ENCODE measurements around the gene IER5L. TPM values are rescaled to one million over a fixed set of nuclear protein-coding genes. Genes with fewer than 3 reads are reported as not detected.
A peak's percentile ranks its signal among the peaks of the same experiment; 100 is the strongest.

The IER5L gene
- total and polyA plus RNA-seq, 9 of the 15 experiments (the other 6 are each of a cell fraction or from before 2014, with no cell fraction given): 0.14 to 11.9 (median 0.52) TPM

- no peak for ATAC-seq
- no peaks in the 10 kb centered on the region for H3K27me3 ChIP-seq (ENCODE audit: control insufficient read depth in 2 of 2, insufficient read depth in 2 of 2, low read length in 2 of 2)
- H3K4me1 ChIP-seq (replicated peaks in 1 of 2; ENCODE audit: control insufficient read depth in 2 of 2, insufficient read depth in 2 of 2, low read length in 2 of 2): peaks cover 0 to 29% of the 10 kb centered on the region in 2 experiments; a peak in 2 of 5 replicates
- intact Hi-C loops (cut with micrococcal nuclease) (no loop called here), in situ Hi-C loops (cut with MboI) (no loop called here)
- no peak overlapping the region for H3K27ac ChIP-seq (ENCODE audit: extremely low read depth, low read depth, low read length)
- peak overlapping the region in 1 of 2 experiments; percentile 14; a peak in 1 of 4 replicates for H3K9ac ChIP-seq (ENCODE audit: insufficient read depth in 1 of 2, low read depth in 2 of 2, low read length in 2 of 2)
- H4K20me1 ChIP-seq (replicated peaks; ENCODE audit: control insufficient read depth, insufficient read depth, low read length): no peaks in the 10 kb centered on the region
- H3K79me2 ChIP-seq (ENCODE audit: control insufficient read depth, insufficient read depth, low read length): no peaks in the 10 kb centered on the region
- TF ChIP-seq SP2 (IDR thresholded peaks at IDR 0.05; ENCODE audit: extremely low read depth, low read depth, low read length, poor library complexity, severe bottlenecking) (no peak), POLR2G (IDR thresholded peaks at IDR 0.05; ENCODE audit: low read depth, low read length) (0 out of 2 replicates have a peak, but pooled peaks have one; percentile 27)
- ChIA-PET POLR2A (interaction anchor here (0.6 to 1.0 kb wide), 5 partner anchors 9 to 1104 kb away, joined by 3 to 5 read pairs (median 3); no protein-coding TSS in a partner anchor), CTCF (ENCODE audit: low intra/inter-chr PET ratio) (no interaction called here)
- no peak overlapping the region for H3K4me2 ChIP-seq (ENCODE audit: insufficient read depth, low read length)
- no peaks in the 10 kb centered on the region for H3K9me1 ChIP-seq (ENCODE audit: control insufficient read depth, insufficient read depth, low read length)
- H3K36me3 ChIP-seq (ENCODE audit: control insufficient read depth, insufficient read depth, low read length): peaks cover 37% of the 10 kb centered on the region; the same call in 1 of the 3 replicates
- H2AFZ ChIP-seq (ENCODE audit: low read depth, low read length): no peak overlapping the region
- H3K4me3 ChIP-seq: no peak overlapping the region
- BruUV-seq (replicated peaks): no TSS peak
- no peak for DNase-seq (ENCODE audit: extremely low read depth in 1 of 4, low spot score in 3 of 4)
- 87% methylated on average over 4 of the region's 6 CpGs for WGBS (ENCODE audit: insufficient coverage, low coverage, missing lambda C conversion rate)
- no peak for FAIRE-seq
- H3K9me3 ChIP-seq (replicated peaks; ENCODE audit: control insufficient read depth, insufficient read depth, low read depth, low read length): no peaks in the 10 kb centered on the region
Observed at GRCh38 chr9:129148463-129149204, 29.4 kb downstream of the IER5L start.

- no peak for DNase-seq (ENCODE audit: extremely low read depth in 1 of 4, low spot score in 3 of 4)
- TF ChIP-seq POLR2G (IDR thresholded peaks at IDR 0.05; ENCODE audit: low read depth, low read length): 0 out of 2 replicates have a peak, but pooled peaks have one; percentile 33
- no peak for TF ChIP-seq TFE3 (CRISPR knock-in tag; IDR thresholded peaks at IDR 0.05)
- H3K9me3 ChIP-seq (replicated peaks; ENCODE audit: control insufficient read depth, insufficient read depth, low read depth, low read length): no peaks in the 10 kb centered on the region
- no peak for FAIRE-seq
- peaks cover 53% of the 10 kb centered on the region; the same call in 2 of the 3 replicates for H3K36me3 ChIP-seq (ENCODE audit: control insufficient read depth, insufficient read depth, low read length)
- no peaks in the 10 kb centered on the region for H3K9me1 ChIP-seq (ENCODE audit: control insufficient read depth, insufficient read depth, low read length)
- peaks cover 8 to 43% of the 10 kb centered on the region in 2 experiments for H3K4me1 ChIP-seq (replicated peaks in 1 of 2; ENCODE audit: control insufficient read depth in 2 of 2, insufficient read depth in 2 of 2, low read length in 2 of 2)
- H3K79me2 ChIP-seq (ENCODE audit: control insufficient read depth, insufficient read depth, low read length): peaks cover 8% of the 10 kb centered on the region; the same call in 2 of the 3 replicates
- no peak for ATAC-seq
- ChIA-PET POLR2A (interaction anchor here (0.7 to 0.8 kb wide), 2 partner anchors 21 to 317 kb away, joined by 3 read pairs; partner anchors contain the start of gene SPOUT1), CTCF (ENCODE audit: low intra/inter-chr PET ratio) (no interaction called here)
- WGBS (ENCODE audit: insufficient coverage, low coverage, missing lambda C conversion rate): 80% methylated on average over 8 of the region's 8 CpGs
- no peaks in the 10 kb centered on the region for H4K20me1 ChIP-seq (replicated peaks; ENCODE audit: control insufficient read depth, insufficient read depth, low read length)
- no peak overlapping the region for H3K4me2 ChIP-seq (ENCODE audit: insufficient read depth, low read length)
- H3K9ac ChIP-seq (ENCODE audit: insufficient read depth in 1 of 2, low read depth in 2 of 2, low read length in 2 of 2): peak overlapping the region in 1 of 2 experiments; percentile 4; a peak in 1 of 4 replicates
- intact Hi-C loops (cut with micrococcal nuclease) (no loop called here), in situ Hi-C loops (cut with MboI) (no loop called here)
- H2AFZ ChIP-seq (ENCODE audit: low read depth, low read length): no peak overlapping the region
- H3K4me3 ChIP-seq: no peak overlapping the region
- H3K27ac ChIP-seq (ENCODE audit: extremely low read depth, low read depth, low read length): no peak overlapping the region
- BruUV-seq (replicated peaks): no TSS peak
- no peaks in the 10 kb centered on the region for H3K27me3 ChIP-seq (ENCODE audit: control insufficient read depth in 2 of 2, insufficient read depth in 2 of 2, low read length in 2 of 2)
Observed at GRCh38 chr9:129146441-129146941, 31.6 kb downstream of the IER5L start.

All from K562 (cell line).